ENCODE measurements around the gene TSNAX.

The TSNAX gene

GRCh38 chr1:231601824-231602672, 73.6 kb downstream of the TSNAX start:
- no peak for DNase-seq (ENCODE audit: low read depth in 2 of 2)

- no peak for DNase-seq (ENCODE audit: low read depth in 2 of 2)
These were observed 74.2 kb downstream of the TSNAX start for GRCh38 chr1:231602673-231602984.

GRCh38 chr1:231603598-231604275, 75.3 kb downstream of the TSNAX start:
- no peak for DNase-seq (ENCODE audit: low read depth in 2 of 2)

DNA sequence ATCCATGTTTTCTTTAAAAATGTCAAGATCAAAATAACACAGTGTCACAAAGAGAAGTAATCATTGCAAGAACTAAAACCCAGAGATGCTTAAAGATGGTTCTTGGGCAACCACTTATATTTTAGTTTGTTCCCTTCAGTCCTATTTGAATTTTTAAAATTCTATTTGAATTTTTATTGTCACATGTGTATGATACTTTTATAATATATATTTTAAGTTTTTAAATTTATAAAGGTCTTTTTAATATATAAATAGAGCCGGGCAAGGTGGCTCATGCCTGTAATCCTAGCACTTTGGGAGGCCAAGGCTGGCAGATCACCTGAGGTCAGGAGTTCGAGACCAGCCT, 75.8 kb downstream of the TSNAX start:
- DNase-seq (ENCODE audit: low read depth in 2 of 2), result no peak

DNA sequence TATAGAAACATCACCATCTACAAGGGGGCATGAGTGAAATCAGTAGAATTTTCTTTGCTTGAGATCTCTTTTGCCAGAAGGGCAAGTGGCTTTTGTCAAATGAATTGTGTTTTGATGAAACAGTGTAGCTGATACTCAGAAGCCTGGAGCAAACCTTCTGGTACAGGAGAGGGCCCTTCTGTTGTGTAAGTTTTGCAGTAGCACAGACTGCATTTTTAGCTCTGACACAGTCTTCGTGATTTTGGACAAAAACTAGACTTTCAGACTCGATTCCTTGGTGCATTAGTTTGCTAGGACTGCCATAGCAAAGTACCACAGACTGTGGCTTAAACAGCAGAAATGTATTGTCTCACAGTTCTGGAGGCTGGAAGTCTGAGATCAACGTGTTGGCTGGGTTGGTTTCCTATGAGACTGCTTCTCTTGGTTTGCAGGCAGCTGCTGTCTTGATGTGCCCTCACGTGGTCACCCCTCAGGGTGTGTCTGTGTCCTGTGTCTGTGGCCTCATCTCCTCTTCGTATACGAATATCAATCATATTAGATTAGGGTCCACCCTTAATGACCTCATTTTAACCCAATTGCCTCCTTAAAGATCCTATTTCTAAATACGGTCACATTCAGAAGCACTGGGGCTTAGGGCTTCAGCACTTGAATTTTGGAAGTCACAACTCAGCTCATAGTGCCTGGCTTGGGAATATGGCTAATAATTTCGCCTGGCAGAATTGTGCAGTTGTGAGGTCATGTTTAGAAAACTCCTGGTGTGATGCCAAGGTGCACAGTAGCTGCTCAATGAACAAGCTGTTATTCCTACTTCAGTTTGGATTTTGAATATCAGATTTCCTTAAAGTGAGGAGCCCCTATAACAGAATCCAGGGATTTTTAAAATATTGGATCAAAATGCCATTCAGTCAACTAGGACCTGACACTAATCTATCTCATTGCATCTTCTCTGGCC, 77.0 kb downstream of the TSNAX start:
- DNase-seq (ENCODE audit: low read depth in 2 of 2), result no peak

GRCh38 chr1:231606712-231607111, 78.2 kb downstream of the TSNAX start:
- DNase-seq (ENCODE audit: low read depth in 2 of 2), result no peak

DNA sequence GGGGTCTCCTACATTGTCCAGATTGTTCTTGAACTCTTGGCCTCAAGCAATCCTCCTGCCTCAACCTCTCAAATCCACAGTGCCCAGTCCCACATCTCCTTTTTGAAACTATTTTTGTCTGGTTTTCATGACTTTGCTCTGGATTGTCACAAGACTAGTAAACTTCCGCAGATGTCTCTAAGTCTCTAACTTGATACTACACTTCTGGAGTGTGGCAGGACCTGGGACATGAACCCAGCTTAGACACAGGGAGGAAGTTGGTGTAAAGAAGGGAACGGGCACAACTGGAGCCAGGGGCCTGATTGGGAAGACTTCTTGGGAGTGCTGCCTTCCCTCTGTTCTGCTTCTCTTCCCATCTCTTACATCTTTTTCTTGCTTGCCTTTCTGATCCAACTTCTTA, 81.9 kb downstream of the TSNAX start:
- DNase-seq (ENCODE audit: low read depth in 2 of 2), result no peak

DNA sequence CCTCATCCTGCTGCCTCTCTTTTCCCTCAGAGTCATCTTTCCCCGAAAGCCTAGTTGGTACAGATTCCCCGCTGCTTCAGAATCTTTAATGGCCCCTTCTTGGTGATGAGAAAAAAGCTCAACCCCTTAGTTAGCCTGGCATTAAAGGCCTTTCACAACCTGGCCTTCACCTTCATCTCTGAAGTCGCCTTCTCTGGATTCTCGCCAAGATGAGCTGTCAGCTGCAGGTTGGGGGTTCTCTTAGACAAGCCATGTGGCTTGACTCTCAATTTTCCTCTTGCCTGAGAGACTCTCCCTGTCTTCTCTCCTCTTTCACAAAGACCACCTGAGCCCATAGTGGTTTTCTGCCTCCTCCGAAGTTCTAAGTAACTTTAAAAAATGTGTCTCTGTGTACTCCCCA, 82.6 kb downstream of the TSNAX start:
- no peak for DNase-seq (ENCODE audit: low read depth in 2 of 2)

GRCh38 chr1:231611851-231612250, 83.4 kb downstream of the TSNAX start:
- no peak for DNase-seq (ENCODE audit: low read depth in 2 of 2)

DNA sequence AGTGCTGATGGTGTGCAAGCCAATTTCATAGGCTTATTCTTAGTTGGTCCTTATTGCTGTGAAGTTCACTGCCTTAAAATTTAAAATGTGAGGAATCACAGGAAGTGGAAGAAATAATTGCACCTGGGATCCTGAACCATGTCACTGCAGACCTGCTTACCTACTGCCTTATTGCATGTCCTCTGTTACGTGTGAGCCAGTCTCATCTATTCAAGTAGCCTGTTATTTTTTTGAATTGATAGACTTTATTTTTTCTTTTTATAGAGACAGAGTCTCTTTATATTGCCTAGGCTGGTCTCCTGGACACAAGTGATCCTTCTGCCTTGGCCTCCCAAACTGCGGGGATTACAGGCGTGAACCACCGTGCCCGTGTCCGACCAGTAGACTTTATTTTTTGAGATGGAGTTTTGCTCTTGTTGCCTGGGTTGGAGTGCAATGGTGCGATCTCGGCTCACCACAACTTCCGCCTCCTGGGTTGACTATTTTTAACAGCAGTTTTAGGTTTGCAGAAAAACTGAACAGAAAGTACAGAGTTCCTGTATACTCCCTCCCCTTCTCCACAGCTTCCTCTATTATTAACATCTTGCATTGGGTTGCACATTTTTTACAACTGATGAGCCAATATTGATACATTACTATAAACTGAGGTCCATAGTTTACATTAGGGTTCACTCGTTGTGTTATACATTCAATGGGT, 84.1 kb downstream of the TSNAX start:
- no peak for DNase-seq (ENCODE audit: low read depth in 2 of 2)

- DNase-seq (ENCODE audit: low read depth in 2 of 2), result no peak
These were observed 85.2 kb downstream of the TSNAX start for GRCh38 chr1:231613419-231614349.

Data from stimulated activated CD4-positive, alpha-beta T cell treated with anti-CD3 and anti-CD28 coated beads, Interleukin-12 subunit alpha, Interleukin-12 subunit beta, amount 100 ng/mL, for 24 hours (primary cell).